H1 (cell line): ENCODE data around the gene MAPK1. TPM values are rescaled to one million over a fixed set of nuclear protein-coding genes. Genes with fewer than 3 reads are reported as not detected.

ENCODE experiments used
- CTCF ChIA-PET: fragments of 300-600 bp; sonication (Branson Sonifier 250); formaldehyde crosslinking; loops from one replicate; lab custom pipeline; 2021; ENCODE audit not compliant: partially characterized antibody; lab: Charles Lee
- POLR2A ChIA-PET: fragments of 300-600 bp; sonication (Branson Sonifier 250); formaldehyde crosslinking; loops from one replicate; lab custom pipeline; 2021; ENCODE audit warnings: inconsistent platforms; ENCODE audit not compliant: partially characterized antibody; lab: Charles Lee
- DNase-seq, 2 experiments: peaks; one replicate each; pipeline versions ENCODE4 v3.0.0 to v3.0.0-alpha.2; 2010 to 2022; ENCODE audit warnings: low spot score in 2 of 2, low read depth in 1 of 2, mixed read lengths in 1 of 2
- FAIRE-seq: peaks from 2 replicates; lab custom pipeline; 2011; peaks lifted over from hg19 to GRCh38; lab: Jason Lieb, UNC
- H2AFZ ChIP-seq: 2 replicates; pipeline ENCODE4 v1.8.1; 2012; ENCODE audit warnings: low read length, inconsistent platforms
- H2AK5ac ChIP-seq: 2 replicates; pipeline ENCODE4 v1.6.1; 2013; ENCODE audit warnings: low read depth, low read length
- H2BK120ac ChIP-seq: replicated peaks from 2 replicates; pipeline ENCODE3; 2013; ENCODE audit warnings: low read depth, low read length, inconsistent platforms
- H2BK12ac ChIP-seq: 2 replicates; pipeline ENCODE4 v1.6.1; 2013; ENCODE audit warnings: low read depth, low read length
- H2BK15ac ChIP-seq: 2 replicates; pipeline ENCODE4 v1.6.1; 2013; ENCODE audit warnings: low read length
- H2BK20ac ChIP-seq: 2 replicates; pipeline ENCODE4 v1.6.1; 2013; ENCODE audit warnings: low read length
- H2BK5ac ChIP-seq: 2 replicates; pipeline ENCODE4 v1.6.1; 2013; ENCODE audit warnings: low read depth, low read length
- H3K14ac ChIP-seq: 2 replicates; pipeline ENCODE4 v1.6.1; 2013; ENCODE audit warnings: inconsistent platforms; ENCODE audit not compliant: insufficient read length
- H3K18ac ChIP-seq: 2 replicates; pipeline ENCODE4 v1.6.1; 2013; ENCODE audit warnings: low read length; ENCODE audit errors: extremely low read depth
- H3K23ac ChIP-seq: 2 replicates; pipeline ENCODE4 v1.6.1; 2013; ENCODE audit warnings: inconsistent platforms; ENCODE audit not compliant: insufficient read length
- H3K23me2 ChIP-seq: 2 replicates; pipeline ENCODE4 v1.6.1; 2013; ENCODE audit warnings: low read depth, low read length
- H3K27ac ChIP-seq: 2 replicates; pipeline ENCODE4 v1.6.1; 2011; ENCODE audit warnings: low read depth, low read length, inconsistent platforms
- H3K27me3 ChIP-seq, 4 experiments: replicated peaks in 1 of 4; 1 replicate in 1 of 4; 2 replicates in 3 of 4; pipeline versions ENCODE4 v1.6.1 to v1.8.1; 2011 to 2013; ENCODE audit warnings: low read length in 3 of 4, mild to moderate bottlenecking in 3 of 4, inconsistent platforms in 2 of 4, mixed read lengths in 2 of 4, moderate library complexity in 1 of 4; ENCODE audit not compliant: control insufficient read depth in 3 of 4, insufficient read depth in 3 of 4; ENCODE audit errors: extremely low read depth in 1 of 4
- H3K36me3 ChIP-seq, 4 experiments: 2 replicates each; pipeline versions ENCODE4 v1.6.1 to v1.8.1; 2011 to 2013; ENCODE audit warnings: mild to moderate bottlenecking in 4 of 4, low read length in 3 of 4, moderate library complexity in 2 of 4, control low read depth in 1 of 4, inconsistent platforms in 1 of 4; ENCODE audit not compliant: insufficient read depth in 4 of 4, control insufficient read depth in 2 of 4
- H3K4ac ChIP-seq: replicated peaks from 2 replicates; pipeline ENCODE3; 2013; ENCODE audit warnings: low read length, low read depth, mixed read lengths, inconsistent platforms; ENCODE audit not compliant: insufficient read length
- H3K4me1 ChIP-seq, 4 experiments: replicated peaks in 1 of 4; 1 replicate in 1 of 4; 2 replicates in 3 of 4; pipeline versions ENCODE4 v1.6.1 to v1.8.1; 2011 to 2013; ENCODE audit warnings: low read length in 3 of 4, inconsistent platforms in 2 of 4, mixed read lengths in 1 of 4; ENCODE audit not compliant: insufficient read depth in 4 of 4, control insufficient read depth in 3 of 4
- H3K4me2 ChIP-seq, 2 experiments: 2 replicates each; pipeline versions ENCODE4 v1.6.1 to v1.8.1; 2011 to 2013; ENCODE audit warnings: low read depth in 2 of 2, low read length in 2 of 2, control low read depth in 1 of 2, inconsistent platforms in 1 of 2, mild to moderate bottlenecking in 1 of 2; ENCODE audit not compliant: insufficient read depth in 1 of 2
- H3K4me3 ChIP-seq, 4 experiments: fragments of 200-600, 300-600 bp in 1 of 4; sonication (generic), shearing (Covaris generic), sonication (Bioruptor Twin) in 1 of 4; 2 replicates each; pipeline versions ENCODE4 v1.5.1 to v1.8.1; 2011 to 2016; ENCODE audit warnings: low read length in 4 of 4, low read depth in 3 of 4, control low read depth in 2 of 4, inconsistent platforms in 2 of 4, mild to moderate bottlenecking in 2 of 4, mixed read lengths in 1 of 4, moderate library complexity in 1 of 4; ENCODE audit not compliant: insufficient read depth in 2 of 4; ENCODE audit errors: extremely low read depth in 1 of 4
- H3K56ac ChIP-seq: replicated peaks from 2 replicates; pipeline ENCODE3; 2013; ENCODE audit warnings: low read depth, mild to moderate bottlenecking, mixed read lengths, low read length, inconsistent platforms; ENCODE audit not compliant: insufficient read length
- H3K79me1 ChIP-seq: 2 replicates; pipeline ENCODE4 v1.6.1; 2013; ENCODE audit warnings: low read depth, low read length, control low read depth
- H3K79me2 ChIP-seq, 2 experiments: 2 replicates each; pipeline versions ENCODE4 v1.6.1 to v1.8.1; 2012 to 2013; ENCODE audit warnings: low read length in 2 of 2, mild to moderate bottlenecking in 2 of 2, inconsistent platforms in 1 of 2; ENCODE audit not compliant: insufficient read depth in 2 of 2, control insufficient read depth in 1 of 2
- H3K9ac ChIP-seq, 4 experiments: replicated peaks in 1 of 4; 1 replicate in 1 of 4; 2 replicates in 3 of 4; pipeline versions ENCODE4 v1.6.1 to v1.8.1; 2011 to 2013; ENCODE audit warnings: low read depth in 3 of 4, low read length in 3 of 4, control low read depth in 2 of 4, mild to moderate bottlenecking in 2 of 4, moderate library complexity in 2 of 4, inconsistent platforms in 1 of 4; ENCODE audit errors: extremely low read depth in 1 of 4
- H3K9me3 ChIP-seq, 2 experiments: 2 replicates each; pipeline versions ENCODE4 v1.6.1 to v1.8.1; 2012 to 2013; ENCODE audit warnings: mild to moderate bottlenecking in 2 of 2, moderate library complexity in 2 of 2, control low read depth in 1 of 2, inconsistent platforms in 1 of 2, low read depth in 1 of 2, low read length in 1 of 2, mixed read lengths in 1 of 2; ENCODE audit not compliant: insufficient read depth in 2 of 2
- H4K20me1 ChIP-seq, 2 experiments: replicated peaks in 1 of 2; 2 replicates each; pipeline versions ENCODE3 to v1.8.1; 2011 to 2013; ENCODE audit warnings: inconsistent platforms in 2 of 2, low read length in 2 of 2, mild to moderate bottlenecking in 1 of 2; ENCODE audit not compliant: insufficient read depth in 2 of 2, control insufficient read depth in 1 of 2
- H4K5ac ChIP-seq: 2 replicates; pipeline ENCODE4 v1.6.1; 2013; ENCODE audit warnings: low read length, low read depth, mixed read lengths, inconsistent platforms; ENCODE audit not compliant: insufficient read length
- H4K8ac ChIP-seq: 2 replicates; pipeline ENCODE4 v1.8.0; 2013; ENCODE audit warnings: mild to moderate bottlenecking, moderate library complexity, low read length, inconsistent platforms; ENCODE audit not compliant: insufficient read depth; ENCODE audit errors: extremely low read depth
- H4K91ac ChIP-seq: replicated peaks from 2 replicates; pipeline ENCODE3; 2013; ENCODE audit warnings: low read length, mixed read lengths, inconsistent platforms; ENCODE audit not compliant: insufficient read length
- BCL11A ChIP-seq, 2 experiments: IDR thresholded peaks; one replicate each; pipeline ENCODE4 v1.6.1; 2011; ENCODE audit warnings: low read depth in 2 of 2, low read length in 2 of 2, mild to moderate bottlenecking in 2 of 2
- CBX8 ChIP-seq: fragments of 300-800, 300-1000 bp; sonication (generic); IDR thresholded peaks from 2 replicates; pipeline ENCODE4 v1.7.1; 2016; ENCODE audit warnings: low read depth, low read length, borderline replicate concordance
- CHD1 ChIP-seq: IDR thresholded peaks from 2 replicates; pipeline ENCODE4 v1.6.1; 2012; ENCODE audit warnings: low read depth, low read length, improper control_type of control experiment
- HDAC2 ChIP-seq, 2 experiments: fragments of 300-600 bp in 1 of 2; sonication (generic) in 1 of 2; IDR thresholded peaks; 2 replicates each; pipeline ENCODE4 v1.6.1; 2011 to 2012; ENCODE audit warnings: low read depth in 2 of 2, low read length in 2 of 2, mild to moderate bottlenecking in 2 of 2, moderate library complexity in 2 of 2, borderline replicate concordance in 1 of 2, inconsistent platforms in 1 of 2
- JUN ChIP-seq: IDR thresholded peaks from 2 replicates; pipeline ENCODE4 v1.6.1; 2011; ENCODE audit warnings: low read depth, mild to moderate bottlenecking, improper control_type of control experiment, low read length
- KDM4A ChIP-seq: IDR thresholded peaks from one replicate; pipeline ENCODE4 v1.7.1; 2012; ENCODE audit warnings: low read depth, mild to moderate bottlenecking, moderate library complexity, low read length, inconsistent platforms; ENCODE audit not compliant: severe bottlenecking
- POU5F1 ChIP-seq: IDR thresholded peaks from 2 replicates; pipeline ENCODE4 v1.6.1; 2011; ENCODE audit warnings: low read depth, mild to moderate bottlenecking, low read length, moderate library complexity
- RAD21 ChIP-seq, 2 experiments: IDR thresholded peaks in 1 of 2; conservative IDR thresholded peaks in 1 of 2; 2 replicates each; pipeline ENCODE4 v1.6.1; 2011; ENCODE audit warnings: low read depth in 2 of 2, low read length in 2 of 2, improper control_type of control experiment in 1 of 2, inconsistent platforms in 1 of 2, mild to moderate bottlenecking in 1 of 2, moderate library complexity in 1 of 2
- RFX5 ChIP-seq: IDR thresholded peaks from 2 replicates; pipeline ENCODE4 v1.6.1; 2011; ENCODE audit warnings: low read depth, low read length, improper control_type of control experiment, borderline replicate concordance
- YY1 ChIP-seq: IDR thresholded peaks from 2 replicates; pipeline ENCODE4 v1.6.1; 2011; ENCODE audit warnings: low read depth, mild to moderate bottlenecking, low read length
- WGBS, 2 experiments: shearing (Covaris generic) in 1 of 2; methylation state at CpG; one replicate each; pipeline versions ENCODE4 v1.1.6 to v1.1.7; 2013 to 2015; ENCODE audit warnings: low lambda C conversion rate in 2 of 2, mixed read lengths in 2 of 2, inconsistent platforms in 1 of 2, low coverage in 1 of 2, missing lambda C conversion rate in 1 of 2; ENCODE audit not compliant: insufficient replicate concordance in 2 of 2, insufficient coverage in 1 of 2, insufficient read length in 1 of 2; ENCODE audit errors: extremely low coverage in 1 of 2, missing lambda C conversion rate in 1 of 2; 5-methylcytosine and 5-hydroxymethylcytosine counted together
- polyA plus RNA-seq, 7 experiments: library from polyadenylated mRNA; depleted of rRNA in 3 of 7; stranded (reverse) in 5 of 7; unstranded in 2 of 7; fragments of >200 nt in 5 of 7; fragments of 200-250 nt in 2 of 7; gene quantifications; 1 replicate in 5 of 7; 2 replicates in 1 of 7; 4 replicates in 1 of 7; pipeline versions ENCODE4 v1.2.1 to v1.2.3, GENCODE V29; 2011 to 2013; ENCODE audit warnings: missing spikeins in 2 of 7, mixed read lengths in 2 of 7
- total RNA-seq: library from RNA; stranded (reverse); fragmentation: NEBNext Ultra II Directional; extraction: Animal tissue kit (Norgen Biotek cat#: 25700); gene quantifications from 2 replicates; pipeline ENCODE4 v1.2.1, GENCODE V29; 2021

Gene MAPK1
- total and polyA plus RNA-seq, 2 of the 8 experiments (the other 6 are each of a cell fraction or from before 2014, with no cell fraction given) = 28.1 to 101 TPM

GRCh38 chr22:21845558-21846453, 21.6 kb downstream of the MAPK1 start:
- no peak overlapping the region for H3K14ac ChIP-seq
- H3K79me2 ChIP-seq = peaks cover 8 to 84% of the 10 kb centered on the region in 2 experiments
- H2AK5ac ChIP-seq = no peak overlapping the region
- H3K23ac ChIP-seq = no peak overlapping the region
- no peak overlapping the region for H4K5ac ChIP-seq
- no peak overlapping the region for H2AFZ ChIP-seq
- H2BK15ac ChIP-seq = no peak overlapping the region
- no peak for FAIRE-seq
- peaks cover 0 to 15% of the 10 kb centered on the region in 2 experiments; a peak in 2 of 4 replicates for H3K9me3 ChIP-seq
- peaks cover 0 to 6% (median 0%) of the 10 kb centered on the region in 4 experiments; a peak in 1 of 8 replicates for H3K36me3 ChIP-seq
- H4K20me1 ChIP-seq = peaks cover 5 to 15% of the 10 kb centered on the region in 2 experiments
- H2BK120ac ChIP-seq = no peak overlapping the region
- H3K4me2 ChIP-seq = no peak overlapping the region
- no peak overlapping the region for H4K8ac ChIP-seq
- H3K4ac ChIP-seq = no peak overlapping the region
- no peaks in the 10 kb centered on the region for H3K27me3 ChIP-seq
- H4K91ac ChIP-seq = no peak overlapping the region
- H3K27ac ChIP-seq = no peak overlapping the region
- WGBS, 2 experiments = 91% methylated on average over 1 of the region's 1 CpG; no CpG with 5 or more reads in 1 of the 2 experiments
- no peaks in the 10 kb centered on the region for H3K23me2 ChIP-seq
- H3K79me1 ChIP-seq = peaks cover 12% of the 10 kb centered on the region
- H3K56ac ChIP-seq = no peak overlapping the region
- H2BK5ac ChIP-seq = no peak overlapping the region
- no peak overlapping the region for H3K9ac ChIP-seq
- POLR2A ChIA-PET = no interaction called here
- CTCF ChIA-PET = interaction anchor here (1.0 kb wide), 1 partner anchor 69 kb away, joined by 3 read pairs; no protein-coding TSS in a partner anchor
- no peak overlapping the region for H3K4me3 ChIP-seq
- H3K4me1 ChIP-seq = no peaks in the 10 kb centered on the region; a peak in 1 of 7 replicates
- H2BK12ac ChIP-seq = no peak overlapping the region
- no peak overlapping the region for H2BK20ac ChIP-seq
- TF ChIP-seq KDM4A (no peak), HDAC2 (IDR thresholded peaks at IDR 0.05; ENCODE audit: borderline replicate concordance in 1 of 2, low read depth in 2 of 2, low read length in 2 of 2) (no peak), POU5F1 (no peak), BCL11A (IDR thresholded peaks at IDR 0.05; ENCODE audit: low read depth in 2 of 2, low read length in 2 of 2) (no peak), RAD21 (IDR thresholded peaks at IDR 0.05 in 1 of 2, conservative IDR thresholded peaks at IDR 0.05 in 1 of 2; ENCODE audit: low read depth in 2 of 2, low read length in 2 of 2) (no peak), JUN (no peak), CBX8 (no peak), RFX5 (no peak), YY1 (no peak), CHD1 (no peak)
- TF ChIP-seq, all 59 proteins: peak for 0
- no peak for DNase-seq
- no peak overlapping the region for H3K18ac ChIP-seq
